Measurements from ENCODE around the gene TMEM18. TPM values are rescaled to one million over a fixed set of nuclear protein-coding genes. Genes with fewer than 3 reads are reported as not detected.
"Not testable (repeated sequence)": the region's sequence is repeated elsewhere in the genome, so short reads cannot be mapped to it uniquely, and the experiment has no call there.

TMEM18 gene
- total RNA-seq, 1 donor from 2014 or later, result 19.3 TPM

DNA sequence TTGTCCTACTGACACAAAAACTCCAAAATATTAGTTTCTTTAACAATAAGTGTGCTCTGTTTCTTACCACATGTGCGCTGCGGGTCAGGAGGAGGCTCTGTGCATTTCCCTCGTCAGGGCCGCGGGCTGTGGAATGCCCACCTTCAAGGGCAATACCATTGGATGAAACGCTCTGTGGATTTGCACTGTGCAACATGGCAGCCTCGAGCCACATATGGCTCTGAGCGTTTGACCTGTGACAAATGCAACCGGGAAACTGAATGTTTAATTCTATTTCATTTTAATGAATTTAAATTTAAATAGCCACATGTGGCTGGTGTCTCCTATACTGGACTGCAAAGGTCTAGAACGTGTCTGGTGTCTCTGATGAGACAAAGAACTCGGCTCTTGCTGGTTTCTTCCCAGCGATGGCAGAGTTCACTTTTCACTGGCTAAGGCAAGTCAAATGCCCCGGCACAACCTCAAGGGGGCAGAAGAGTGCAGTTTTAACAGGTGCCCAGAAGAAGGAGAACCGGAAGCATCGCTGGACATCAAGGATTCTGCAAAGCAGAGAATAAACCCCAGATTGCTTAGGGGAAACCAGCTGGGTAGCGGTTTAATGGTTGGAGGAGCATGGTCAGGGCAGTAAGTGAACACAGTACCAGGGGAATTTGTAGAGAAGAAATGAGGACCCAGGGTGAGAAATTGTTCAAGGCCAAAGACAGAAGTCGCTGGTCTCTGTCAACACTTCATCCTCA lies 37.0 kb upstream of the TMEM18 start:
- Mint-ChIP-seq H3K36me3 (ENCODE audit: insufficient read depth) (no peaks in the 10 kb centered on the region), H3K4me3 (ENCODE audit: low read depth) (no peak overlapping the region), H3K9me3 (ENCODE audit: low read depth) (no peaks in the 10 kb centered on the region), H3K27ac (no peak overlapping the region), H3K4me1 (ENCODE audit: low read depth) (no peaks in the 10 kb centered on the region), H3K27me3 (peaks cover 23% of the 10 kb centered on the region)
- TF ChIP-seq, protein P1, sequence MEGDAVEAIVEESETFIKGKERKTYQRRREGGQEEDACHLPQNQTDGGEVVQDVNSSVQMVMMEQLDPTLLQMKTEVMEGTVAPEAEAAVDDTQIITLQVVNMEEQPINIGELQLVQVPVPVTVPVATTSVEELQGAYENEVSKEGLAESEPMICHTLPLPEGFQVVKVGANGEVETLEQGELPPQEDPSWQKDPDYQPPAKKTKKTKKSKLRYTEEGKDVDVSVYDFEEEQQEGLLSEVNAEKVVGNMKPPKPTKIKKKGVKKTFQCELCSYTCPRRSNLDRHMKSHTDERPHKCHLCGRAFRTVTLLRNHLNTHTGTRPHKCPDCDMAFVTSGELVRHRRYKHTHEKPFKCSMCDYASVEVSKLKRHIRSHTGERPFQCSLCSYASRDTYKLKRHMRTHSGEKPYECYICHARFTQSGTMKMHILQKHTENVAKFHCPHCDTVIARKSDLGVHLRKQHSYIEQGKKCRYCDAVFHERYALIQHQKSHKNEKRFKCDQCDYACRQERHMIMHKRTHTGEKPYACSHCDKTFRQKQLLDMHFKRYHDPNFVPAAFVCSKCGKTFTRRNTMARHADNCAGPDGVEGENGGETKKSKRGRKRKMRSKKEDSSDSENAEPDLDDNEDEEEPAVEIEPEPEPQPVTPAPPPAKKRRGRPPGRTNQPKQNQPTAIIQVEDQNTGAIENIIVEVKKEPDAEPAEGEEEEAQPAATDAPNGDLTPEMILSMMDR (IDR thresholded peaks at IDR 0.05; ENCODE audit: unreplicated experiment), result peak; percentile 64
- no peak for DNase-seq (ENCODE audit: low spot score, unreplicated experiment)

- no peaks in the 10 kb centered on the region for H3K9me3 Mint-ChIP-seq (ENCODE audit: low read depth)
- DNase-seq (ENCODE audit: low spot score, unreplicated experiment), result no peak
- no peak overlapping the region for H3K27ac Mint-ChIP-seq
- no peaks in the 10 kb centered on the region for H3K36me3 Mint-ChIP-seq (ENCODE audit: insufficient read depth)
- no peak overlapping the region for H3K4me3 Mint-ChIP-seq (ENCODE audit: low read depth)
- H3K27me3 Mint-ChIP-seq, result peaks cover 30% of the 10 kb centered on the region
- H3K4me1 Mint-ChIP-seq (ENCODE audit: low read depth), result peaks cover 5% of the 10 kb centered on the region
- TF ChIP-seq, protein P1 (IDR thresholded peaks at IDR 0.05; ENCODE audit: unreplicated experiment), result no peak
These were observed 33.9 kb upstream of the TMEM18 start for GRCh38 chr2:710867-711665.

- Mint-ChIP-seq H3K4me3 (ENCODE audit: low read depth) (no peak overlapping the region), H3K27ac (no peak overlapping the region), H3K36me3 (ENCODE audit: insufficient read depth) (no peaks in the 10 kb centered on the region), H3K9me3 (ENCODE audit: low read depth) (peaks cover 3% of the 10 kb centered on the region), H3K27me3 (peaks cover 28% of the 10 kb centered on the region), H3K4me1 (ENCODE audit: low read depth) (peaks cover 5% of the 10 kb centered on the region)
- TF ChIP-seq, protein P1 (IDR thresholded peaks at IDR 0.05; ENCODE audit: unreplicated experiment), result no peak
- DNase-seq (ENCODE audit: low spot score, unreplicated experiment), result no peak
These were observed 32.0 kb upstream of the TMEM18 start for GRCh38 chr2:709138-709765.

DNA sequence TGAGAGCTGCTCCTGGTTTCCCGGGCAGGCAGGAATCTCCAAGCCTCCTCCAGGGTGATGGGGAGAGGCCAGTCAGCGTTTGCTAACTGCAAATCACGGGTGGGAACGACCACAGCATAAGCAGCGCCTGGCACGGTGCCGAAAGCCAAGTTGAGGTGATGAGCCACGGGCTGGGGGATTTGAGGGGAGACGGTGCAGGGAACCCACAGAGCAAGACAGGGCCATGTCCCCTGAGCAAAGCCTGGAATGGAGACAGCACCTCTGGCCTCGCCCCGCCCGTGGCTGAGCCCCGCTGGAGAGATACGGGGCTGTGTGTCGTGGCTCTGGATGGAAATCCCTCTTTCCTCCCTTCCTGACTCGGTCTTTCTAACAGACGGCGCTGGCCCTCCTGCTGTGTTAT lies 31.5 kb upstream of the TMEM18 start:
- H3K36me3 Mint-ChIP-seq (ENCODE audit: insufficient read depth), result no peaks in the 10 kb centered on the region
- no peak overlapping the region for H3K4me3 Mint-ChIP-seq (ENCODE audit: low read depth)
- no peak for DNase-seq (ENCODE audit: low spot score, unreplicated experiment)
- TF ChIP-seq, protein P1 (IDR thresholded peaks at IDR 0.05; ENCODE audit: unreplicated experiment), result no peak
- no peak overlapping the region for H3K27ac Mint-ChIP-seq
- H3K4me1 Mint-ChIP-seq (ENCODE audit: low read depth), result peaks cover 5% of the 10 kb centered on the region
- H3K27me3 Mint-ChIP-seq, result peaks cover 27% of the 10 kb centered on the region
- peaks cover 3% of the 10 kb centered on the region for H3K9me3 Mint-ChIP-seq (ENCODE audit: low read depth)

DNA sequence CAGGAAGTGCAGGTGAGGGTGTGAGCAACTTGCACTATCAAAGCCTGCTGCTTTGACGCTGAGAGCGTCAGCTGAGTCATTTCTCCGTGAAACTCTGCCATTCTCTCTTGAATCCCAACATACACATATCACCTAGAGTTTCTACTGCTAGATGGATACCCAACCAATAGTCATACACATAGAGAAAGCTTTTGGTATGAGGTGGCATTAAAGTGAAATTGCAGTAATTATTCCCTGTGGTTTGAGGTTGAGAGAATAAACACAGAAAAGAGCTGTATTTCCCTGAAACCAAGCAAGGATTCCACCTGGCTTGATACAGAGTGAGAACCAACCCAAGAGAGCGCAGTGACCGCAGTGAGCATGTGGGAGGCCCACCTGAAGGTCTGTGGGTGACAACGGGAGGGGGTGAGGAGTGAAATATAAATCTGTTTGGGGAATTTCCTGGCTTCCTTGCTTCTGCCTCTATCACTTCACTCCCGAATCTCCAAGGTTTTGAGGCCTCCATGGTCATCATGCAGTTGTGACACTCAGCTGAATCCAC lies 28.8 kb upstream of the TMEM18 start:
- no peak overlapping the region for H3K4me3 Mint-ChIP-seq (ENCODE audit: low read depth)
- H3K27ac Mint-ChIP-seq, result no peak overlapping the region
- peaks cover 7% of the 10 kb centered on the region for H3K4me1 Mint-ChIP-seq (ENCODE audit: low read depth)
- peaks cover 17% of the 10 kb centered on the region for H3K27me3 Mint-ChIP-seq
- no peak for DNase-seq (ENCODE audit: low spot score, unreplicated experiment)
- peaks cover 8% of the 10 kb centered on the region for H3K9me3 Mint-ChIP-seq (ENCODE audit: low read depth)
- TF ChIP-seq, protein P1 (IDR thresholded peaks at IDR 0.05; ENCODE audit: unreplicated experiment), result no peak
- H3K36me3 Mint-ChIP-seq (ENCODE audit: insufficient read depth), result no peaks in the 10 kb centered on the region

DNA sequence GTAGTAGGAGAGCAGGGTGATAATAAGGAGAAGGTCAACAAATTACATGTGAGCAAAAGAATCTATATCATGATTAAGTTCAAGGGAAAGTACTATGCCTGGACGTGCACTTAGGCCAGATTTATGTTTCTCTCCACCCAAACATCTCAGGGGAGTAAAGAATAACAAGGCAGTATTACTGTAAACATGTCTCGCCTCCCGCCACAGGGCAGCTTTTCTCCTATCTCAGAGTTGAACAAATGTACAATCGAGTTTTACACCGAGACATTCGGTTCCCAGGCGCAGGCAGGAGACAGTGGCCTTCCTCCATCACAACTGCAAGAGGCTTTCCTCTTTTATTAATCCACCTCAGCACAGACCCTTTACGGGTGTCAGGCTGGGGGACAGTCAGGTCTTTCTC lies 25.6 kb upstream of the TMEM18 start:
- peak overlapping the region; percentile 41 for H3K27ac Mint-ChIP-seq
- H3K36me3 Mint-ChIP-seq (ENCODE audit: insufficient read depth), result not testable (repeated sequence)

More for the DNA sequence above, 25.6 kb upstream of the TMEM18 start:
- not testable (repeated sequence) for DNase-seq (ENCODE audit: low spot score, unreplicated experiment); H3K4me3 Mint-ChIP-seq (ENCODE audit: low read depth); H3K27me3 Mint-ChIP-seq; H3K4me1 Mint-ChIP-seq (ENCODE audit: low read depth)
- H3K9me3 Mint-ChIP-seq (ENCODE audit: low read depth), result peaks cover 16% of the 10 kb centered on the region

Data from progenitor cell of endocrine pancreas (in vitro differentiated cells).